NCI-H2171 (cell line): ENCODE data around the gene EEF1AKMT3.

ENCODE experiments used
- DNase-seq: peaks from one replicate; lab custom pipeline; 2025; lab: John Stamatoyannopoulos, UW

Gene EEF1AKMT3

GRCh38 chr12:57735198-57735855, 37.1 kb upstream of the EEF1AKMT3 start:
- DNase-seq, result peak; percentile 24

- no peak for DNase-seq
Measured at GRCh38 chr12:57735952-57736740, 36.3 kb upstream of the EEF1AKMT3 start.

GRCh38 chr12:57736741-57737466, 35.5 kb upstream of the EEF1AKMT3 start:
- no peak for DNase-seq

- DNase-seq, result peak; percentile 12
Measured at GRCh38 chr12:57737467-57738460, 34.6 kb upstream of the EEF1AKMT3 start.

GRCh38 chr12:57738661-57739237, 33.7 kb upstream of the EEF1AKMT3 start, which contains the start of gene AGAP2:
AGAP2 (minus strand) TSS chr12:57738742; CDS start chr12:57738246, 496 bp downstream.
- peak; percentile 60 for DNase-seq

GRCh38 chr12:57739387-57739786, 33.0 kb upstream of the EEF1AKMT3 start:
- no peak for DNase-seq

GRCh38 chr12:57739914-57740538, 32.4 kb upstream of the EEF1AKMT3 start:
- DNase-seq, result no peak

GRCh38 chr12:57740656-57741412, 31.6 kb upstream of the EEF1AKMT3 start:
- DNase-seq, result no peak

- DNase-seq, result no peak
Measured at GRCh38 chr12:57741413-57741789, 31.0 kb upstream of the EEF1AKMT3 start.

- DNase-seq, result no peak
Measured at GRCh38 chr12:57741844-57742738, 30.3 kb upstream of the EEF1AKMT3 start.

- no peak for DNase-seq
Measured at GRCh38 chr12:57743769-57744168, 28.6 kb upstream of the EEF1AKMT3 start.

GRCh38 chr12:57744194-57744776, 28.1 kb upstream of the EEF1AKMT3 start:
- peak; percentile 77 for DNase-seq

GRCh38 chr12:57744777-57745484, 27.5 kb upstream of the EEF1AKMT3 start, which contains the start of gene TSPAN31:
TSPAN31 (plus strand) TSS chr12:57745039; CDS start chr12:57745155, 116 bp downstream.
- peak; percentile 95 for DNase-seq

- no peak for DNase-seq
Measured at GRCh38 chr12:57745485-57745881, 26.9 kb upstream of the EEF1AKMT3 start.

GRCh38 chr12:57746025-57746424, 26.4 kb upstream of the EEF1AKMT3 start:
- no peak for DNase-seq

- DNase-seq, result no peak
Measured at GRCh38 chr12:57749061-57749460, 23.4 kb upstream of the EEF1AKMT3 start.

GRCh38 chr12:57750561-57751431, 21.6 kb upstream of the EEF1AKMT3 start:
- no peak for DNase-seq
